Karpas-422 (cell line): ENCODE results near the gene BEX4. TPM values are rescaled to one million over a fixed set of nuclear protein-coding genes. Genes with fewer than 3 reads are reported as not detected.
A peak's percentile ranks its signal among the peaks of the same experiment; 100 is the strongest.
"Not testable (repeated sequence)": the region's sequence is repeated elsewhere in the genome, so short reads cannot be mapped to it uniquely, and the experiment has no call there.

Experiments used
- DNase-seq: peaks from one replicate; pipeline ENCODE4 v3.0.0-alpha.2; 2015
- H2AFZ ChIP-seq: fragments of 200-600 bp; sonication (generic); 2 replicates; pipeline ENCODE4 v1.6.1; 2014; ENCODE audit warnings: antibody characterized with exemption, low read length, mixed read lengths
- H3K27ac ChIP-seq: fragments of 200-600 bp; sonication (generic); 2 replicates; pipeline ENCODE4 v1.5.1; 2014; ENCODE audit warnings: mild to moderate bottlenecking, low read length, moderate library complexity
- H3K27me3 ChIP-seq: fragments of 200-600 bp; sonication (generic); 2 replicates; pipeline ENCODE4 v1.6.1; 2014; ENCODE audit warnings: low read length, mixed read lengths
- H3K36me3 ChIP-seq: fragments of 200-600 bp; sonication (generic); 2 replicates; pipeline ENCODE4 v1.6.1; 2014; ENCODE audit warnings: low read length, mixed read lengths; ENCODE audit not compliant: insufficient read depth
- H3K4me1 ChIP-seq: fragments of 200-600 bp; sonication (generic); 2 replicates; pipeline ENCODE4 v1.6.1; 2014; ENCODE audit warnings: mild to moderate bottlenecking, low read length, mixed read lengths
- H3K4me2 ChIP-seq: fragments of 200-600 bp; sonication (generic); 2 replicates; pipeline ENCODE4 v1.6.1; 2014; ENCODE audit warnings: low read length, low read depth, mild to moderate bottlenecking; ENCODE audit not compliant: poor library complexity, severe bottlenecking
- H3K4me3 ChIP-seq: fragments of 200-600 bp; sonication (generic); 2 replicates; pipeline ENCODE4 v1.5.1; 2014; ENCODE audit warnings: mild to moderate bottlenecking, antibody characterized with exemption, low read length, mixed read lengths
- H3K79me2 ChIP-seq: fragments of 200-600 bp; sonication (generic); 2 replicates; pipeline ENCODE4 v1.6.1; 2014; ENCODE audit warnings: mild to moderate bottlenecking, low read length, mixed read lengths
- H3K9ac ChIP-seq: fragments of 200-600 bp; sonication (generic); 2 replicates; pipeline ENCODE4 v1.6.0; 2014; ENCODE audit warnings: low read length
- H3K9me2 ChIP-seq: fragments of 200-600 bp; sonication (generic), shearing (Covaris generic); replicated peaks from 2 replicates; pipeline ENCODE4 v1.6.0; 2014; ENCODE audit warnings: mild to moderate bottlenecking, low read length, moderate library complexity; ENCODE audit not compliant: insufficient read depth
- H3K9me3 ChIP-seq: fragments of 300-700, 200-600 bp; sonication (generic); 2 replicates; pipeline ENCODE4 v1.6.1; 2014; ENCODE audit warnings: low read length, mixed read lengths
- H4K20me1 ChIP-seq: fragments of 200-600 bp; sonication (generic); 2 replicates; pipeline ENCODE4 v1.6.1; 2014; ENCODE audit warnings: mild to moderate bottlenecking, antibody characterized with exemption, low read length, low read depth; ENCODE audit not compliant: insufficient read depth
- total RNA-seq: library from RNA; depleted of rRNA; stranded (reverse); fragments of >200 nt; shearing (Covaris generic); gene quantifications from 2 replicates; pipeline ENCODE4 v1.2.3, GENCODE V29; 2014; ENCODE audit warnings: low replicate concordance; rRNA removed

The BEX4 gene
- total RNA-seq: not detected in 2 replicates

- H3K27ac ChIP-seq: no peak within 1 kb of the TSS
- H2AFZ ChIP-seq: no peak within 1 kb of the TSS
- H3K4me3 ChIP-seq: no peak within 1 kb of the TSS
- no peak within 1 kb of the TSS for H3K4me2 ChIP-seq
- H3K9ac ChIP-seq: no peak within 1 kb of the TSS
- H3K9me3 ChIP-seq: no peaks in the 10 kb centered on the region
- no peaks in the 10 kb centered on the region for H3K27me3 ChIP-seq
- no peaks in the 10 kb centered on the region for H3K36me3 ChIP-seq
- no peaks in the 10 kb centered on the region for H3K9me2 ChIP-seq
- H3K4me1 ChIP-seq: no peaks in the 10 kb centered on the region
- DNase-seq: no peak
- no peaks in the 10 kb centered on the region for H3K79me2 ChIP-seq
- no peaks in the 10 kb centered on the region for H4K20me1 ChIP-seq
These were observed at the start of gene BEX4 for GRCh38 chrX:103214870-103215424. TSS of gene BEX4 (plus strand) at chrX:103215108. CDS start at chrX:103216154, 1,046 bp downstream.

- no peak overlapping the region for H2AFZ ChIP-seq
- no peak for DNase-seq
- no peaks in the 10 kb centered on the region for H4K20me1 ChIP-seq
- no peaks in the 10 kb centered on the region for H3K36me3 ChIP-seq
- no peak overlapping the region for H3K9ac ChIP-seq
- H3K4me2 ChIP-seq: no peak overlapping the region
- no peaks in the 10 kb centered on the region for H3K9me2 ChIP-seq
- no peaks in the 10 kb centered on the region for H3K27me3 ChIP-seq
- no peaks in the 10 kb centered on the region for H3K79me2 ChIP-seq
- no peak overlapping the region for H3K4me3 ChIP-seq
- H3K9me3 ChIP-seq: no peaks in the 10 kb centered on the region
- H3K4me1 ChIP-seq: no peaks in the 10 kb centered on the region
- no peak overlapping the region for H3K27ac ChIP-seq
These were observed 44.7 kb upstream of the BEX4 start for GRCh38 chrX:103170216-103170615.

GRCh38 chrX:103171353-103171752, 43.6 kb upstream of the BEX4 start:
- no peaks in the 10 kb centered on the region for H3K36me3 ChIP-seq
- no peaks in the 10 kb centered on the region for H3K9me3 ChIP-seq
- H4K20me1 ChIP-seq: no peaks in the 10 kb centered on the region
- H3K27ac ChIP-seq: no peak overlapping the region
- no peak overlapping the region for H3K4me2 ChIP-seq
- H3K9me2 ChIP-seq: no peaks in the 10 kb centered on the region
- H3K4me3 ChIP-seq: no peak overlapping the region
- DNase-seq: no peak
- no peaks in the 10 kb centered on the region for H3K27me3 ChIP-seq
- no peak overlapping the region for H2AFZ ChIP-seq
- H3K4me1 ChIP-seq: peaks cover 3% of the 10 kb centered on the region; the same call in 1 of the 2 replicates
- H3K79me2 ChIP-seq: no peaks in the 10 kb centered on the region
- H3K9ac ChIP-seq: no peak overlapping the region

GRCh38 chrX:103175256-103175655, 39.7 kb upstream of the BEX4 start:
- H2AFZ ChIP-seq, H3K4me2 ChIP-seq, H3K79me2 ChIP-seq, H3K4me1 ChIP-seq, H3K9me3 ChIP-seq, H3K9me2 ChIP-seq, H3K27me3 ChIP-seq, H3K9ac ChIP-seq, H3K36me3 ChIP-seq, H3K4me3 ChIP-seq, H3K27ac ChIP-seq, H4K20me1 ChIP-seq, DNase-seq: not testable (repeated sequence)

GRCh38 chrX:103175944-103176753, 38.8 kb upstream of the BEX4 start:
- Histone ChIP-seq H3K36me3 (no peaks in the 10 kb centered on the region), H3K4me3 (no peak overlapping the region), H3K79me2 (no peaks in the 10 kb centered on the region), H2AFZ (no peak overlapping the region), H3K4me2 (no peak overlapping the region), H3K9me3 (no peaks in the 10 kb centered on the region), H3K9me2 (no peaks in the 10 kb centered on the region), H3K27ac (no peak overlapping the region), H3K4me1 (peaks cover 3% of the 10 kb centered on the region; the same call in 1 of the 2 replicates), H3K27me3 (no peaks in the 10 kb centered on the region), H3K9ac (no peak overlapping the region), H4K20me1 (no peaks in the 10 kb centered on the region)
- peak; percentile 81 for DNase-seq

- DNase-seq: no peak
These were observed 37.4 kb upstream of the BEX4 start for GRCh38 chrX:103177556-103177955.

GRCh38 chrX:103183912-103184311, 31.0 kb upstream of the BEX4 start:
- no peak overlapping the region for H3K4me3 ChIP-seq
- no peaks in the 10 kb centered on the region for H3K36me3 ChIP-seq
- no peaks in the 10 kb centered on the region for H3K79me2 ChIP-seq
- DNase-seq: no peak
- H4K20me1 ChIP-seq: no peaks in the 10 kb centered on the region
- H3K9ac ChIP-seq: no peak overlapping the region
- H3K4me2 ChIP-seq: no peak overlapping the region
- no peaks in the 10 kb centered on the region for H3K27me3 ChIP-seq
- H3K9me3 ChIP-seq: no peaks in the 10 kb centered on the region
- no peaks in the 10 kb centered on the region for H3K4me1 ChIP-seq
- H2AFZ ChIP-seq: no peak overlapping the region
- no peaks in the 10 kb centered on the region for H3K9me2 ChIP-seq
- H3K27ac ChIP-seq: no peak overlapping the region

More at GRCh38 chrX:103177556-103177955, 37.4 kb upstream of the BEX4 start:
- Histone ChIP-seq H2AFZ (no peak overlapping the region), H3K9me3 (no peaks in the 10 kb centered on the region), H3K79me2 (no peaks in the 10 kb centered on the region), H3K36me3 (no peaks in the 10 kb centered on the region), H3K4me3 (no peak overlapping the region), H3K9me2 (no peaks in the 10 kb centered on the region), H3K4me2 (no peak overlapping the region), H3K4me1 (peaks cover 3% of the 10 kb centered on the region; the same call in 1 of the 2 replicates), H3K9ac (no peak overlapping the region), H3K27me3 (no peaks in the 10 kb centered on the region), H3K27ac (no peak overlapping the region), H4K20me1 (no peaks in the 10 kb centered on the region)

- Histone ChIP-seq H2AFZ (no peak overlapping the region), H3K79me2 (no peaks in the 10 kb centered on the region), H3K27ac (no peak overlapping the region), H3K4me2 (no peak overlapping the region), H3K36me3 (no peaks in the 10 kb centered on the region), H3K4me1 (no peaks in the 10 kb centered on the region), H3K4me3 (no peak overlapping the region), H3K9me2 (no peaks in the 10 kb centered on the region), H3K9ac (no peak overlapping the region), H4K20me1 (no peaks in the 10 kb centered on the region), H3K9me3 (no peaks in the 10 kb centered on the region), H3K27me3 (no peaks in the 10 kb centered on the region)
- no peak for DNase-seq
These were observed 26.9 kb upstream of the BEX4 start for GRCh38 chrX:103187953-103188475.
